Keratinocyte (primary cell): Measurements from ENCODE around the gene BATF2.

ENCODE experiments used
- EZH2 ChIP-seq: IDR thresholded peaks from one replicate; pipeline ENCODE4 v1.6.1; 2012; ENCODE audit warnings: inconsistent platforms, mild to moderate bottlenecking, low read length, moderate library complexity
- TF ChIP-seq, protein P1 (sequence below), 3 experiments: IDR thresholded peaks in 1 of 3; conservative IDR thresholded peaks in 1 of 3; optimal IDR thresholded peaks in 1 of 3; 2 replicates in 2 of 3; 3 replicates in 1 of 3; pipeline versions ENCODE3 to v1.5.1; 2011; ENCODE audit warnings: low read length in 3 of 3, mild to moderate bottlenecking in 3 of 3, moderate library complexity in 2 of 3, control low read depth in 1 of 3, inconsistent platforms in 1 of 3; ENCODE audit not compliant: insufficient read depth in 2 of 3; ENCODE audit errors: extremely low read depth in 1 of 3

DNA sequence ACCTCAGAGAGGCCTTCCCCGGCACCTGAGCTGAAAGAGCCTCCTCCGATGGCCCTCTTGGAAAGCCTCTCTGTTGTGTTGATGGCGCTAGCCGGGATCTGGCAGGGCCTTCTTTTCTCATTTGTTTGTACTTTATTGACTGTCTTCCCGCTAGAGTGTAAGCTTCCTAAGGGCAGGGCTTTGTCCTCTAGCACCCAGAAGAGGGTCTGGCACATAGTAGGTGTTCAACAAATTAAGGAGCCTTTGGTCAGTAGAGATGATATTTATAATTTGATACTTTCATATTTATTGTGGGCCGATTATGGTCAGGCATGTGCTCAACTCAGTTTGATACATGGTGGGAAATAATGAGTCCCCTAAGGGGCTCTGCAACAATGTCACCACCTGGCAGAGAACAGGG, 21.2 kb upstream of the BATF2 start:
- TF ChIP-seq, protein P1, sequence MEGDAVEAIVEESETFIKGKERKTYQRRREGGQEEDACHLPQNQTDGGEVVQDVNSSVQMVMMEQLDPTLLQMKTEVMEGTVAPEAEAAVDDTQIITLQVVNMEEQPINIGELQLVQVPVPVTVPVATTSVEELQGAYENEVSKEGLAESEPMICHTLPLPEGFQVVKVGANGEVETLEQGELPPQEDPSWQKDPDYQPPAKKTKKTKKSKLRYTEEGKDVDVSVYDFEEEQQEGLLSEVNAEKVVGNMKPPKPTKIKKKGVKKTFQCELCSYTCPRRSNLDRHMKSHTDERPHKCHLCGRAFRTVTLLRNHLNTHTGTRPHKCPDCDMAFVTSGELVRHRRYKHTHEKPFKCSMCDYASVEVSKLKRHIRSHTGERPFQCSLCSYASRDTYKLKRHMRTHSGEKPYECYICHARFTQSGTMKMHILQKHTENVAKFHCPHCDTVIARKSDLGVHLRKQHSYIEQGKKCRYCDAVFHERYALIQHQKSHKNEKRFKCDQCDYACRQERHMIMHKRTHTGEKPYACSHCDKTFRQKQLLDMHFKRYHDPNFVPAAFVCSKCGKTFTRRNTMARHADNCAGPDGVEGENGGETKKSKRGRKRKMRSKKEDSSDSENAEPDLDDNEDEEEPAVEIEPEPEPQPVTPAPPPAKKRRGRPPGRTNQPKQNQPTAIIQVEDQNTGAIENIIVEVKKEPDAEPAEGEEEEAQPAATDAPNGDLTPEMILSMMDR (optimal IDR thresholded peaks at IDR 0.05 in 1 of 3, IDR thresholded peaks at IDR 0.05 in 1 of 3, conservative IDR thresholded peaks at IDR 0.05 in 1 of 3; ENCODE audit: extremely low read depth in 1 of 3, insufficient read depth in 2 of 3, low read length in 3 of 3), result no peak
- TF ChIP-seq EZH2, result no peak
